ENCODE measurements around the gene TBL1Y. TPM values are rescaled to one million over a fixed set of nuclear protein-coding genes. Genes with fewer than 3 reads are reported as not detected.

Gene TBL1Y
- total RNA-seq, 1 experiment from 2014 or later: not detected

DNA sequence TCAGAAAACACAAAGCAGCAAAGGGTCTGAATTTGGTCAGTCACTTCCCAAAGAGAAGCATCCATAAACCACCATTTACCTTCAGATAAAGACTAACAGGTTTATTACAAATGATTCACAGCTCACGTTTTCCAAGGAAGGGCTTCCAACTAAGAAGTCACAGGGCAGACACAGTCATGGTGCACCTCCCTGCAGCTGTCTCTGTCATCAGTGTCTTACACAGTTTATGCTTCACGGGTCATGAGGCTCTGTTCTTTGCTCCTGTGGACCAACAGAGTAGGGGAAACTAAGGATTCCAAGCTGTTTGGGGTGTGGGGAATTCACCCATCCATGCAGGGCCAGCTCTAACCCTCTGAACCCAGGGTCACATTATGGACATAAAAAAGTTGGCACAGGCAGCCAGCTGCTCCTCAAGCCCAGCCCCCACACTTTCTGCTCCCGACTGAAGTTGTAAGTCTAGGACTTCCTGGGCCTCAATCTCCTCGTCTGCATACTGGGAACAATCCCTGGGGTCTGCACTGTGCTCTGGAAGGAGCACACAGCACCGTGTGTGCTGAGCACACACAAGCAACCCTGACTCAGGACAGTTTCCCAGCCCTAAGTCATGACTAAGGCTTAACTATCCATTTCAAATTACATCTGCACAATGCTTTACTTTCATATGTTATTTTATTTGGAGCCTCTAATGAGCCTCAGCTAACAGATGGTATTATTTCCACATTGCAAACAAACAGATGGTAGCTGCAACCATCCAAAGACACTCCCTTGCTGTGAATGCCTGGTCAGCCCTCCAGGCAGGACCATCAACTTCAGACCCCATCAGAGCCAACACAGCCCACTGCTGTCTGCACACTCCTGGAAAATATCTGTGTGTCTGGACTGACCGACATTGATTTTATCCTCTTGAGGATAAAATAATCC lies 214.9 kb downstream of the TBL1Y start:
- no peak for DNase-seq (ENCODE audit: low read depth, low spot score)
- no peaks in the 10 kb centered on the region for H3K9me3 ChIP-seq (ENCODE audit: control insufficient read depth in 1 of 2, insufficient read depth in 1 of 2, low read depth in 1 of 2, low read length in 2 of 2)
- ChIA-PET RAD21 (ENCODE audit: low non-redundant PET in 1 of 2, low total read pairs in 2 of 2, uncharacterized antibody in 2 of 2, unreplicated experiment in 2 of 2) (no interaction called here), POLR2A (no interaction called here), CTCF (no interaction called here)
- no peaks in the 10 kb centered on the region for H4K20me1 ChIP-seq (ENCODE audit: insufficient read depth)
- no peaks in the 10 kb centered on the region for H3K4me1 ChIP-seq (ENCODE audit: control insufficient read depth in 1 of 2, insufficient read depth in 2 of 2, low read length in 2 of 2)
- no peak overlapping the region for H3K4me2 ChIP-seq (ENCODE audit: low read length)
- no peak for ATAC-seq
- H3K27ac ChIP-seq (ENCODE audit: low read depth, low read length): no peak overlapping the region
- H2AFZ ChIP-seq (ENCODE audit: low read depth, low read length, poor library complexity, severe bottlenecking): no peak overlapping the region
- H3K9me2 ChIP-seq (ENCODE audit: insufficient read depth): no peaks in the 10 kb centered on the region
- no peak overlapping the region for H3K4me3 ChIP-seq (replicated peaks in 1 of 2; ENCODE audit: low read depth in 1 of 2, low read length in 2 of 2)
- no peaks in the 10 kb centered on the region for H3K27me3 ChIP-seq (ENCODE audit: insufficient read depth, low read length)
- H3K9ac ChIP-seq (ENCODE audit: low read length): no peak overlapping the region
- BruUV-seq (replicated peaks): no TSS peak
- intact Hi-C loops (cut with micrococcal nuclease): no loop called here
- H3K36me3 ChIP-seq (ENCODE audit: control insufficient read depth in 1 of 2, insufficient read depth in 2 of 2, low read length in 2 of 2): no peaks in the 10 kb centered on the region
- no peak for TF ChIP-seq EZH2phosphoT487 (IDR thresholded peaks at IDR 0.05; ENCODE audit: borderline replicate concordance)
- TF ChIP-seq JUND (IDR thresholded peaks at IDR 0.05): no peak
- TF ChIP-seq, protein P1, sequence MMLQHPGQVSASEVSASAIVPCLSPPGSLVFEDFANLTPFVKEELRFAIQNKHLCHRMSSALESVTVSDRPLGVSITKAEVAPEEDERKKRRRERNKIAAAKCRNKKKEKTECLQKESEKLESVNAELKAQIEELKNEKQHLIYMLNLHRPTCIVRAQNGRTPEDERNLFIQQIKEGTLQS (IDR thresholded peaks at IDR 0.05): no peak
- H3K79me2 ChIP-seq (ENCODE audit: insufficient read depth, low read length): no peaks in the 10 kb centered on the region

DNA sequence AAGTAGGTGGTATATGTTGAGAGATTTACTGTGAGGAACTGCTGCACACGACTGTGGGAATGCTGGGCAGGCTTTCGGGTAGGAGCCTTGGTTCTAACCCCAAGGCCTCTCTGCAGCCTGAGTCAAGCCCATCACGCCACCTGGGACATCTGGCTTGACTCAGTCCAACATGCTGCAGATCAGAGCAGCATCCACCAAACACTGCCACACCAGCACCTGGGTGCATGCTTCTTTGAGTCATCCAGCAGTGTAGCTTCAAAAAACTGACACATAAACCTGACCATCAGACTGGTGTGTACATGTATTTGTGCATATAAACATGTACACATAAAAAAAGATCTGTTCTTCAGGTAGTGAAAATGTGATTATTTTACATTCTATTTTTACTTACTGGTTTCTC lies 217.7 kb downstream of the TBL1Y start:
- BruUV-seq (replicated peaks): no TSS peak
- Histone ChIP-seq H2AFZ (ENCODE audit: low read depth, low read length, poor library complexity, severe bottlenecking) (no peak overlapping the region), H3K9ac (ENCODE audit: low read length) (no peak overlapping the region), H3K79me2 (ENCODE audit: insufficient read depth, low read length) (no peaks in the 10 kb centered on the region), H3K36me3 (ENCODE audit: control insufficient read depth in 1 of 2, insufficient read depth in 2 of 2, low read length in 2 of 2) (no peaks in the 10 kb centered on the region), H3K4me2 (ENCODE audit: low read length) (no peak overlapping the region), H3K9me3 (ENCODE audit: control insufficient read depth in 1 of 2, insufficient read depth in 1 of 2, low read depth in 1 of 2, low read length in 2 of 2) (no peaks in the 10 kb centered on the region), H3K4me3 (replicated peaks in 1 of 2; ENCODE audit: low read depth in 1 of 2, low read length in 2 of 2) (no peak overlapping the region), H3K4me1 (ENCODE audit: control insufficient read depth in 1 of 2, insufficient read depth in 2 of 2, low read length in 2 of 2) (no peaks in the 10 kb centered on the region), H4K20me1 (ENCODE audit: insufficient read depth) (no peaks in the 10 kb centered on the region), H3K27ac (ENCODE audit: low read depth, low read length) (no peak overlapping the region), H3K27me3 (ENCODE audit: insufficient read depth, low read length) (no peaks in the 10 kb centered on the region), H3K9me2 (ENCODE audit: insufficient read depth) (no peaks in the 10 kb centered on the region)
- no peak for DNase-seq (ENCODE audit: low read depth, low spot score)
- ChIA-PET POLR2A (no interaction called here), RAD21 (ENCODE audit: low non-redundant PET in 1 of 2, low total read pairs in 2 of 2, uncharacterized antibody in 2 of 2, unreplicated experiment in 2 of 2) (no interaction called here), CTCF (no interaction called here)
- no peak for ATAC-seq
- intact Hi-C loops (cut with micrococcal nuclease): no loop called here
- TF ChIP-seq, protein P2, sequence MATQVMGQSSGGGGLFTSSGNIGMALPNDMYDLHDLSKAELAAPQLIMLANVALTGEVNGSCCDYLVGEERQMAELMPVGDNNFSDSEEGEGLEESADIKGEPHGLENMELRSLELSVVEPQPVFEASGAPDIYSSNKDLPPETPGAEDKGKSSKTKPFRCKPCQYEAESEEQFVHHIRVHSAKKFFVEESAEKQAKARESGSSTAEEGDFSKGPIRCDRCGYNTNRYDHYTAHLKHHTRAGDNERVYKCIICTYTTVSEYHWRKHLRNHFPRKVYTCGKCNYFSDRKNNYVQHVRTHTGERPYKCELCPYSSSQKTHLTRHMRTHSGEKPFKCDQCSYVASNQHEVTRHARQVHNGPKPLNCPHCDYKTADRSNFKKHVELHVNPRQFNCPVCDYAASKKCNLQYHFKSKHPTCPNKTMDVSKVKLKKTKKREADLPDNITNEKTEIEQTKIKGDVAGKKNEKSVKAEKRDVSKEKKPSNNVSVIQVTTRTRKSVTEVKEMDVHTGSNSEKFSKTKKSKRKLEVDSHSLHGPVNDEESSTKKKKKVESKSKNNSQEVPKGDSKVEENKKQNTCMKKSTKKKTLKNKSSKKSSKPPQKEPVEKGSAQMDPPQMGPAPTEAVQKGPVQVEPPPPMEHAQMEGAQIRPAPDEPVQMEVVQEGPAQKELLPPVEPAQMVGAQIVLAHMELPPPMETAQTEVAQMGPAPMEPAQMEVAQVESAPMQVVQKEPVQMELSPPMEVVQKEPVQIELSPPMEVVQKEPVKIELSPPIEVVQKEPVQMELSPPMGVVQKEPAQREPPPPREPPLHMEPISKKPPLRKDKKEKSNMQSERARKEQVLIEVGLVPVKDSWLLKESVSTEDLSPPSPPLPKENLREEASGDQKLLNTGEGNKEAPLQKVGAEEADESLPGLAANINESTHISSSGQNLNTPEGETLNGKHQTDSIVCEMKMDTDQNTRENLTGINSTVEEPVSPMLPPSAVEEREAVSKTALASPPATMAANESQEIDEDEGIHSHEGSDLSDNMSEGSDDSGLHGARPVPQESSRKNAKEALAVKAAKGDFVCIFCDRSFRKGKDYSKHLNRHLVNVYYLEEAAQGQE (IDR thresholded peaks at IDR 0.05; ENCODE audit: low read depth): no peak
- TF ChIP-seq, protein P3, sequence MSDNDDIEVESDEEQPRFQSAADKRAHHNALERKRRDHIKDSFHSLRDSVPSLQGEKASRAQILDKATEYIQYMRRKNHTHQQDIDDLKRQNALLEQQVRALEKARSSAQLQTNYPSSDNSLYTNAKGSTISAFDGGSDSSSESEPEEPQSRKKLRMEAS (IDR thresholded peaks at IDR 0.05): no peak
- no peak for TF ChIP-seq EZH2phosphoT487 (IDR thresholded peaks at IDR 0.05; ENCODE audit: borderline replicate concordance)
- no peak for TF ChIP-seq SIN3A (IDR thresholded peaks at IDR 0.05; ENCODE audit: low read depth)
- TF ChIP-seq POLR2A (IDR thresholded peaks at IDR 0.05; ENCODE audit: borderline replicate concordance, extremely low read depth, insufficient read depth, insufficient read length): no peak
- TF ChIP-seq SP1 (IDR thresholded peaks at IDR 0.05; ENCODE audit: low read depth): no peak
- TF ChIP-seq ZFX (IDR thresholded peaks at IDR 0.05): no peak
- TF ChIP-seq RAD21 (IDR thresholded peaks at IDR 0.05; ENCODE audit: low read depth): no peak
- TF ChIP-seq CBX3 (IDR thresholded peaks at IDR 0.05; ENCODE audit: low read depth): no peak
- TF ChIP-seq JUND (IDR thresholded peaks at IDR 0.05): no peak
- no peak for TF ChIP-seq ELF1 (IDR thresholded peaks at IDR 0.05; ENCODE audit: borderline replicate concordance, low read depth)
- TF ChIP-seq ZNF274 (IDR thresholded peaks at IDR 0.05; ENCODE audit: low read depth, low read length): no peak
- TF ChIP-seq POLR2AphosphoS5 (IDR thresholded peaks at IDR 0.05; ENCODE audit: low read depth, low read length): no peak
- no peak for TF ChIP-seq YY1 (IDR thresholded peaks at IDR 0.05; ENCODE audit: extremely low read depth, insufficient replicate concordance, low read depth, low read length)
- no peak for TF ChIP-seq TCF7L2 (IDR thresholded peaks at IDR 0.05; ENCODE audit: borderline replicate concordance, extremely low read depth, insufficient read depth, insufficient read length)
- TF ChIP-seq EGR1 (IDR thresholded peaks at IDR 0.05; ENCODE audit: low read depth): no peak
- TF ChIP-seq SRF (IDR thresholded peaks at IDR 0.05; ENCODE audit: low read depth): no peak
- TF ChIP-seq EZH2 (IDR thresholded peaks at IDR 0.05): no peak
